Measurements from ENCODE around the gene CCDC71L.
"Not testable (repeated sequence)": the region's sequence is repeated elsewhere in the genome, so short reads cannot be mapped to it uniquely, and the experiment has no call there.

- TF ChIP-seq CTCF (IDR thresholded peaks at IDR 0.05); ZFX (IDR thresholded peaks at IDR 0.05; ENCODE audit: borderline replicate concordance): not testable (repeated sequence)
Observed at GRCh38 chr7:106676506-106676905, 15.5 kb upstream of the CCDC71L start.

All from 22Rv1 (cell line).